K562 (cell line): ENCODE measurements around the gene DIRAS1. TPM values are rescaled to one million over a fixed set of nuclear protein-coding genes. Genes with fewer than 3 reads are reported as not detected.

Experiments used
- ATAC-seq: fragments of 200-7000 bp; cut with Tn5 transposase; 3 replicates; pipeline ENCODE4 v1.9.1; 2020; ENCODE audit warnings: moderate library complexity
- BruUV-seq: library from RNA; stranded (reverse); fragments of 400-500 nt; replicated peaks from 2 replicates; lab custom pipeline; 2021; lab: Mats Ljungman, UMichigan
- CTCF ChIA-PET: fragments of 300-600 bp; formaldehyde crosslinking; extraction: SDS; loops from one replicate; lab custom pipeline; 2021; ENCODE audit warnings: low intra/inter-chr PET ratio; lab: Yijun Ruan, JAX
- POLR2A ChIA-PET: fragments of 300-600, 350-650 bp; sonication (Branson Sonifier 250); formaldehyde crosslinking; extraction: SDS; loops from one replicate; lab custom pipeline; 2021; ENCODE audit warnings: antibody characterized with exemption, inconsistent platforms; lab: Yijun Ruan, JAX
- DNase-seq, 4 experiments: peaks; one replicate each; pipeline versions ENCODE4 v3.0.0 to v3.0.0-alpha.2; 2011 to 2018; ENCODE audit warnings: low spot score in 3 of 4, mixed read lengths in 3 of 4; ENCODE audit errors: extremely low read depth in 1 of 4
- FAIRE-seq: peaks from 2 replicates; lab custom pipeline; 2011; peaks lifted over from hg19 to GRCh38; lab: Jason Lieb, UNC
- H2AFZ ChIP-seq: 2 replicates; pipeline ENCODE4 v1.6.0; 2011; ENCODE audit warnings: low read depth, low read length, control low read depth, inconsistent platforms
- H3K27ac ChIP-seq: fragments of 200-600 bp; 3 replicates; pipeline ENCODE4 v1.8.0; 2011; ENCODE audit warnings: low read depth, mild to moderate bottlenecking, control low read depth, inconsistent platforms, low read length, moderate library complexity, mixed read lengths; ENCODE audit errors: extremely low read depth
- H3K27me3 ChIP-seq, 2 experiments: fragments of 300-600 bp in 1 of 2; 2 replicates in 1 of 2; 3 replicates in 1 of 2; pipeline versions ENCODE4 v1.6.0 to v1.8.0; 2011; ENCODE audit warnings: inconsistent platforms in 2 of 2, low read length in 2 of 2, mild to moderate bottlenecking in 1 of 2, mixed read lengths in 1 of 2, moderate library complexity in 1 of 2; ENCODE audit not compliant: control insufficient read depth in 2 of 2, insufficient read depth in 2 of 2
- H3K36me3 ChIP-seq: fragments of 300-600 bp; 3 replicates; pipeline ENCODE4 v1.8.0; 2011; ENCODE audit warnings: mild to moderate bottlenecking, low read length, inconsistent platforms; ENCODE audit not compliant: control insufficient read depth, insufficient read depth
- H3K4me1 ChIP-seq, 2 experiments: fragments of 200-600 bp in 1 of 2; replicated peaks in 1 of 2; 2 replicates in 1 of 2; 3 replicates in 1 of 2; pipeline versions ENCODE4 v1.5.1 to v1.8.0; 2011; ENCODE audit warnings: inconsistent platforms in 2 of 2, low read length in 2 of 2, mild to moderate bottlenecking in 1 of 2, mixed read lengths in 1 of 2, moderate library complexity in 1 of 2; ENCODE audit not compliant: control insufficient read depth in 2 of 2, insufficient read depth in 2 of 2
- H3K4me2 ChIP-seq: 2 replicates; pipeline ENCODE4 v1.6.1; 2011; ENCODE audit warnings: low read length, control low read depth, inconsistent platforms, mixed read lengths; ENCODE audit not compliant: insufficient read depth
- H3K4me3 ChIP-seq: fragments of 200-600 bp; sonication (generic), shearing (Covaris generic); 2 replicates; pipeline ENCODE4 v1.5.1; 2016; ENCODE audit warnings: control low read depth, inconsistent platforms
- H3K79me2 ChIP-seq: fragments of 200-600 bp; 3 replicates; pipeline ENCODE4 v1.8.0; 2011; ENCODE audit warnings: low read length, inconsistent platforms; ENCODE audit not compliant: control insufficient read depth, insufficient read depth
- H3K9ac ChIP-seq, 2 experiments: 2 replicates each; pipeline versions ENCODE4 v1.6.0 to v1.6.1; 2011; ENCODE audit warnings: low read depth in 2 of 2, low read length in 2 of 2, control low read depth in 1 of 2, inconsistent platforms in 1 of 2, mild to moderate bottlenecking in 1 of 2, mixed read lengths in 1 of 2; ENCODE audit not compliant: insufficient read depth in 1 of 2
- H3K9me1 ChIP-seq: one replicate; pipeline ENCODE4 v1.6.0; 2011; ENCODE audit warnings: inconsistent platforms, mild to moderate bottlenecking, low read length, moderate library complexity; ENCODE audit not compliant: control insufficient read depth, insufficient read depth
- H3K9me3 ChIP-seq: replicated peaks from 2 replicates; pipeline ENCODE4 v1.5.1; 2011; ENCODE audit warnings: low read depth, low read length, inconsistent platforms; ENCODE audit not compliant: control insufficient read depth, insufficient read depth
- H4K20me1 ChIP-seq: replicated peaks from 2 replicates; pipeline ENCODE4 v1.6.1; 2011; ENCODE audit warnings: low read length, inconsistent platforms, mixed read lengths; ENCODE audit not compliant: control insufficient read depth, insufficient read depth
- ARNT ChIP-seq, 2 experiments: fragments of 450-650 bp; IDR thresholded peaks; 2 replicates each; pipeline ENCODE4 v1.6.1; 2016; ENCODE audit warnings: mild to moderate bottlenecking in 1 of 2
- CBX5 ChIP-seq: IDR thresholded peaks from 2 replicates; pipeline ENCODE4 v1.6.1; 2014; ENCODE audit warnings: low read depth, borderline replicate concordance
- CREM ChIP-seq: IDR thresholded peaks from 2 replicates; pipeline ENCODE4 v1.6.1; 2014; ENCODE audit warnings: antibody characterized with exemption, low read depth
- GATAD2B ChIP-seq: fragments of 450-650 bp; IDR thresholded peaks from 2 replicates; pipeline ENCODE4 v1.6.1; 2017; ENCODE audit warnings: mild to moderate bottlenecking, borderline replicate concordance
- HOXB6 ChIP-seq: fragments of 250-450 bp; sonication (Bioruptor Pico); IDR thresholded peaks from 2 replicates; pipeline ENCODE4 v1.5.1; 2022; ENCODE audit warnings: mild to moderate bottlenecking, borderline replicate concordance
- KDM5B ChIP-seq: fragments of 200-600 bp; sonication (generic); IDR thresholded peaks from 2 replicates; pipeline ENCODE4 v1.6.1; 2012; ENCODE audit warnings: low read depth, mild to moderate bottlenecking, moderate library complexity, low read length, control low read depth, inconsistent platforms; ENCODE audit not compliant: insufficient replicate concordance
- NEUROD1 ChIP-seq: fragments of 150-350 bp; IDR thresholded peaks from 2 replicates; pipeline ENCODE4 v1.6.1; 2014; ENCODE audit warnings: borderline replicate concordance, low read length, low read depth; ENCODE audit not compliant: partially characterized antibody
- NR2C1 ChIP-seq, 2 experiments: fragments of 450-650 bp; IDR thresholded peaks; 2 replicates each; pipeline ENCODE4 v1.6.1; 2017; ENCODE audit warnings: mild to moderate bottlenecking in 2 of 2, antibody characterized with exemption in 1 of 2, inconsistent platforms in 1 of 2, missing compliant biosample characterization in 1 of 2, missing genetic modification characterization in 1 of 2
- PPARD ChIP-seq: fragments of 250-450 bp; sonication (Bioruptor Pico); IDR thresholded peaks from 2 replicates; pipeline ENCODE4 v1.8.0; 2022; ENCODE audit warnings: inconsistent platforms, mild to moderate bottlenecking, moderate library complexity
- SMARCC2 ChIP-seq: fragments of 450-650 bp; IDR thresholded peaks from 2 replicates; pipeline ENCODE4 v1.6.1; 2017; ENCODE audit warnings: antibody characterized with exemption, moderate library complexity, mild to moderate bottlenecking, low read depth
- SP1 ChIP-seq: sonication (generic); formaldehyde crosslinking; IDR thresholded peaks from 2 replicates; pipeline ENCODE4 v1.8.1; 2022; ENCODE audit warnings: mild to moderate bottlenecking, missing genetic modification reagents
- SRSF9 ChIP-seq: fragments of 200-400 bp; formaldehyde crosslinking; IDR thresholded peaks from 2 replicates; pipeline ENCODE4 v1.6.1; 2017; ENCODE audit warnings: low read depth, low read length, borderline replicate concordance
- TAF7 ChIP-seq: fragments of 450-650 bp; IDR thresholded peaks from 2 replicates; pipeline ENCODE4 v1.6.1; 2016; ENCODE audit warnings: missing genetic modification characterization, missing compliant biosample characterization
- TOE1 ChIP-seq, 2 experiments: fragments of 450-650 bp in 1 of 2; sonication (generic) in 1 of 2; formaldehyde crosslinking in 1 of 2; IDR thresholded peaks; 2 replicates each; pipeline versions ENCODE4 v1.7.1 to v1.8.0; 2016 to 2022; ENCODE audit warnings: borderline replicate concordance in 2 of 2, mild to moderate bottlenecking in 2 of 2, antibody characterized with exemption in 1 of 2, inconsistent platforms in 1 of 2, low read depth in 1 of 2, missing genetic modification reagents in 1 of 2, moderate library complexity in 1 of 2
- ZNF165 ChIP-seq: fragments of 250-450 bp; sonication (Bioruptor Pico); IDR thresholded peaks from 2 replicates; pipeline ENCODE4 v1.4.0; 2020; ENCODE audit warnings: borderline replicate concordance
- ZNF589 ChIP-seq: fragments of 200-800 bp; sonication (Bioruptor generic); IDR thresholded peaks from 2 replicates; pipeline ENCODE4 v1.6.1; 2016; ENCODE audit warnings: low read depth, missing genetic modification characterization, missing compliant biosample characterization
- WGBS: fragments of 100-300 bp; shearing (Covaris generic); methylation state at CpG from one replicate; pipeline ENCODE4 v1.1.6; 2016; ENCODE audit warnings: low coverage, mixed read lengths; ENCODE audit not compliant: insufficient coverage; ENCODE audit errors: missing lambda C conversion rate; 5-methylcytosine and 5-hydroxymethylcytosine counted together
- in situ Hi-C: fragments of 300-500 bp; cut with MboI; formaldehyde crosslinking; loops from 4 replicates; pipeline ENCODE4 v1.15.0; 2018; ENCODE audit warnings: inconsistent platforms, mixed read lengths
- intact Hi-C: fragments of 100-400 bp; cut with micrococcal nuclease; formaldehyde crosslinking; loops from 2 replicates; pipeline ENCODE4 v1.14.2; 2022
- polyA plus RNA-seq, 8 experiments: library from polyadenylated mRNA; depleted of rRNA in 4 of 8; stranded (reverse) in 5 of 8; unstranded in 3 of 8; fragments of >200 nt; fragmentation: Nextera tagmentation in 2 of 8; fragmentation: Illumina TruSeq in 1 of 8; extraction: Ambion mirVana in 2 of 8; extraction: Trizol in 1 of 8; gene quantifications; 2 replicates each; pipeline versions ENCODE4 v1.2.1 to v1.2.3, GENCODE V29; 2011 to 2014; ENCODE audit warnings: inconsistent platforms in 1 of 8, missing spikeins in 1 of 8
- total RNA-seq, 7 experiments: library from RNA; depleted of rRNA in 6 of 7; stranded (reverse); fragments of >200 nt in 6 of 7; fragmentation: Illumina TruSeq in 2 of 7; extraction: Trizol in 2 of 7; gene quantifications; 2 replicates each; pipeline versions ENCODE4 v1.2.1 to v1.2.3, GENCODE V29; 2011 to 2021; ENCODE audit warnings: low replicate concordance in 1 of 7
- TF ChIP-seq, protein P1 (sequence below): sonication (generic); formaldehyde crosslinking; IDR thresholded peaks from 2 replicates; pipeline ENCODE4 v1.8.1; 2022; ENCODE audit warnings: missing genetic modification reagents
- TF ChIP-seq, protein P2 (sequence below): sonication (generic); formaldehyde crosslinking; IDR thresholded peaks from 2 replicates; pipeline ENCODE4 v1.8.0; 2022; ENCODE audit warnings: mild to moderate bottlenecking, missing genetic modification reagents, borderline replicate concordance

Gene DIRAS1
- total and polyA plus RNA-seq, 9 of the 15 experiments (the other 6 are each of a cell fraction or from before 2014, with no cell fraction given), result 0.11 to 12.0 (median 2.9) TPM

DNA sequence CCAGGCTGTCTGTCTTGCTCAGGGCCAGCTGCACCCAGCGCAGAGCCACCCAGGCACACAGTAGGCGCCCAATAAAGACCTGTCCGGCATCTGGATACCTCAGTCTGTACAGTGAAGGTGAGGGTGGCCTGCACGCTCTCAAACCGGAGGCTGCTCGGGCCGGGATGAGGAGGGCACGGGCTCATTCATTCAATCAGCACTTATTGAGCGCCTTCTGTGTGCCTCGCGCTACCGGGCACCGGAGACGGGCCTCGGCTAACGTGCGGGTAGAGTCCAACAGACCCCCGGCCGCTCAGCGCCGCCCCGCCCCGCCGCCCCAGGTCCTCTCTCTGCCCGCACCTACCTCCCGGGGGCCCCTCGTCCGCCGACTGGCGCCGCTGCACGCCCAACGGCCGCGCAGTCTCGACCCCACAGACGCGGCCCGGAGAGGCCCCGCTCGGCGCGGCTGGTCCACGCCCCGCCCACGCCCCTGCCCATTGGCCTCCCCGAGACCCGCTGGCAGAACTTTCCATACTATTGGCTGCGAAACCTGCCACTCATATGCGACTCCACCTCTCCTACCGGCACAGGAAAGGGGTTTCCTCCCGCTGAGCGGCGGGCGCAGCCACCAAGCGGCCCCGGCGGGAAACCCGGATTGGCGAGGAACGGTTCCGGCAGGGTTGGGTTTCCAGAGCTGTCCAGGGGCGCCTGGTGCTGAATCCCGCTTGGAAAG is 18.6 kb upstream of the DIRAS1 start, which contains the start of gene SLC39A3:
TSS of gene SLC39A3 (minus strand) at position 416 of the 712 bp plus-strand sequence. CDS start 2,760 bp downstream, outside the sequence.
- H3K9ac ChIP-seq, result peak within 1 kb of the TSS; percentile 90 to 97
- H2AFZ ChIP-seq, result peak within 1 kb of the TSS; percentile 84
- peak within 1 kb of the TSS; percentile 99 for H3K27ac ChIP-seq
- H3K27me3 ChIP-seq, result peaks cover 11 to 19% of the 10 kb centered on the region in 2 experiments; a peak in 4 of 5 replicates
- H3K4me1 ChIP-seq, result peaks cover 5 to 20% of the 10 kb centered on the region in 2 experiments; a peak in 3 of 5 replicates
- no TSS peak for BruUV-seq
- peak within 1 kb of the TSS; percentile 100 for H3K4me2 ChIP-seq
- ATAC-seq (peak; percentile 99), FAIRE-seq (peak; percentile 92), DNase-seq (peak; percentile 98 to 100 (median 100))
- WGBS, result 0% methylated on average over 42 of the region's 64 CpGs
- CTCF ChIA-PET, result no interaction called here
- peaks cover 14% of the 10 kb centered on the region for H4K20me1 ChIP-seq
- in situ Hi-C loops (no loop called here), intact Hi-C loops (loop anchor here (1.0 kb wide), 1 partner anchor 43 kb away; no protein-coding TSS in a partner anchor)
- H3K4me3 ChIP-seq, result peak within 1 kb of the TSS; percentile 99
- H3K9me3 ChIP-seq, result peaks cover 6% of the 10 kb centered on the region; the same call in 1 of the 2 replicates
- H3K79me2 ChIP-seq, result peaks cover 49% of the 10 kb centered on the region
- peaks cover 34% of the 10 kb centered on the region for H3K36me3 ChIP-seq
- no peaks in the 10 kb centered on the region for H3K9me1 ChIP-seq
- POLR2A ChIA-PET, result interaction anchor here (0.6 to 2.1 kb wide), 6 partner anchors 10 to 165 kb away, joined by 3 to 21 read pairs (median 4); no protein-coding TSS in a partner anchor
- TF ChIP-seq SRSF9, result no peak
- no peak; the same call in 1 of the 2 replicates for TF ChIP-seq GATAD2B
- TF ChIP-seq ZNF165 (CRISPR knock-in tag), result no peak
- TF ChIP-seq TOE1 (IDR thresholded peaks at IDR 0.05; ENCODE audit: borderline replicate concordance), result peak; percentile 83; the same call in 1 of the 2 replicates
- peak; percentile 83; the same call in 1 of the 2 replicates for TF ChIP-seq TOE1 (CRISPR knock-in tag; IDR thresholded peaks at IDR 0.05; ENCODE audit: borderline replicate concordance, low read depth)
- TF ChIP-seq, protein P1, sequence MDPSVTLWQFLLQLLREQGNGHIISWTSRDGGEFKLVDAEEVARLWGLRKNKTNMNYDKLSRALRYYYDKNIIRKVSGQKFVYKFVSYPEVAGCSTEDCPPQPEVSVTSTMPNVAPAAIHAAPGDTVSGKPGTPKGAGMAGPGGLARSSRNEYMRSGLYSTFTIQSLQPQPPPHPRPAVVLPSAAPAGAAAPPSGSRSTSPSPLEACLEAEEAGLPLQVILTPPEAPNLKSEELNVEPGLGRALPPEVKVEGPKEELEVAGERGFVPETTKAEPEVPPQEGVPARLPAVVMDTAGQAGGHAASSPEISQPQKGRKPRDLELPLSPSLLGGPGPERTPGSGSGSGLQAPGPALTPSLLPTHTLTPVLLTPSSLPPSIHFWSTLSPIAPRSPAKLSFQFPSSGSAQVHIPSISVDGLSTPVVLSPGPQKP (CRISPR knock-in tag), result no peak
- peak; percentile 56; the same call in 1 of the 2 replicates for TF ChIP-seq CREM
- no peak for TF ChIP-seq TAF7 (tag)
- no peak for TF ChIP-seq SMARCC2
- TF ChIP-seq ARNT (IDR thresholded peaks at IDR 0.05), result peak; percentile 52 to 55; a peak in 2 of 4 replicates
- TF ChIP-seq CBX5, result no peak
- no peak for TF ChIP-seq HOXB6 (CRISPR knock-in tag)
- TF ChIP-seq NR2C1 (IDR thresholded peaks at IDR 0.05), result peak; percentile 48; the same call in 1 of the 2 replicates
- TF ChIP-seq NR2C1 (tag; IDR thresholded peaks at IDR 0.05), result peak; percentile 88
- peak; percentile 80 for TF ChIP-seq ZNF589 (CRISPR knock-in tag)
- no peak for TF ChIP-seq KDM5B
- TF ChIP-seq NEUROD1, result peak; percentile 95
- TF ChIP-seq, protein P2, sequence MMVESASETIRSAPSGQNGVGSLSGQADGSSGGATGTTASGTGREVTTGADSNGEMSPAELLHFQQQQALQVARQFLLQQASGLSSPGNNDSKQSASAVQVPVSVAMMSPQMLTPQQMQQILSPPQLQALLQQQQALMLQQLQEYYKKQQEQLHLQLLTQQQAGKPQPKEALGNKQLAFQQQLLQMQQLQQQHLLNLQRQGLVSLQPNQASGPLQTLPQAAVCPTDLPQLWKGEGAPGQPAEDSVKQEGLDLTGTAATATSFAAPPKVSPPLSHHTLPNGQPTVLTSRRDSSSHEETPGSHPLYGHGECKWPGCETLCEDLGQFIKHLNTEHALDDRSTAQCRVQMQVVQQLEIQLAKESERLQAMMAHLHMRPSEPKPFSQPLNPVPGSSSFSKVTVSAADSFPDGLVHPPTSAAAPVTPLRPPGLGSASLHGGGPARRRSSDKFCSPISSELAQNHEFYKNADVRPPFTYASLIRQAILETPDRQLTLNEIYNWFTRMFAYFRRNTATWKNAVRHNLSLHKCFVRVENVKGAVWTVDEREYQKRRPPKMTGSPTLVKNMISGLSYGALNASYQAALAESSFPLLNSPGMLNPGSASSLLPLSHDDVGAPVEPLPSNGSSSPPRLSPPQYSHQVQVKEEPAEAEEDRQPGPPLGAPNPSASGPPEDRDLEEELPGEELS, result peak; percentile 89; the same call in 1 of the 2 replicates
- TF ChIP-seq PPARD, result no peak
- TF ChIP-seq SP1 (CRISPR knock-in tag), result peak; percentile 94
